ENCODE data around the gene MOCS3.

GRCh38 chr20:50992336-50992732 lies 33.7 kb downstream of the MOCS3 start:
- TF ChIP-seq POLR2A (IDR thresholded peaks at IDR 0.05; ENCODE audit: low read depth, low read length) (no peak), IKZF2 (IDR thresholded peaks at IDR 0.05) (no peak), EP300 (IDR thresholded peaks at IDR 0.05; ENCODE audit: borderline replicate concordance in 1 of 2, control insufficient read depth in 1 of 2, low read depth in 2 of 2, low read length in 2 of 2) (no peak), TAF1 (IDR thresholded peaks at IDR 0.05; ENCODE audit: borderline replicate concordance, low read depth, low read length) (no peak), CHD2 (IDR thresholded peaks at IDR 0.05; ENCODE audit: borderline replicate concordance, low read depth, low read length) (no peak), ZNF384 (IDR thresholded peaks at IDR 0.05; ENCODE audit: borderline replicate concordance, low read depth, low read length) (no peak), E4F1 (IDR thresholded peaks at IDR 0.05; ENCODE audit: borderline replicate concordance, partially characterized antibody) (no peak)
- TF ChIP-seq, protein P1, sequence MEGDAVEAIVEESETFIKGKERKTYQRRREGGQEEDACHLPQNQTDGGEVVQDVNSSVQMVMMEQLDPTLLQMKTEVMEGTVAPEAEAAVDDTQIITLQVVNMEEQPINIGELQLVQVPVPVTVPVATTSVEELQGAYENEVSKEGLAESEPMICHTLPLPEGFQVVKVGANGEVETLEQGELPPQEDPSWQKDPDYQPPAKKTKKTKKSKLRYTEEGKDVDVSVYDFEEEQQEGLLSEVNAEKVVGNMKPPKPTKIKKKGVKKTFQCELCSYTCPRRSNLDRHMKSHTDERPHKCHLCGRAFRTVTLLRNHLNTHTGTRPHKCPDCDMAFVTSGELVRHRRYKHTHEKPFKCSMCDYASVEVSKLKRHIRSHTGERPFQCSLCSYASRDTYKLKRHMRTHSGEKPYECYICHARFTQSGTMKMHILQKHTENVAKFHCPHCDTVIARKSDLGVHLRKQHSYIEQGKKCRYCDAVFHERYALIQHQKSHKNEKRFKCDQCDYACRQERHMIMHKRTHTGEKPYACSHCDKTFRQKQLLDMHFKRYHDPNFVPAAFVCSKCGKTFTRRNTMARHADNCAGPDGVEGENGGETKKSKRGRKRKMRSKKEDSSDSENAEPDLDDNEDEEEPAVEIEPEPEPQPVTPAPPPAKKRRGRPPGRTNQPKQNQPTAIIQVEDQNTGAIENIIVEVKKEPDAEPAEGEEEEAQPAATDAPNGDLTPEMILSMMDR (IDR thresholded peaks at IDR 0.05 in 2 of 3, conservative IDR thresholded peaks at IDR 0.05 in 1 of 3; ENCODE audit: control insufficient read depth in 2 of 3, extremely low read depth in 1 of 3, insufficient read depth in 1 of 3, low read depth in 3 of 3, low read length in 3 of 3), result no peak
